AG20443 (cell line): ENCODE data around the gene ZBTB47.

Experiments
- DNase-seq: peaks from one replicate; pipeline ENCODE4 v3.0.0; 2012; ENCODE audit warnings: low spot score, mixed read lengths

ZBTB47 gene

DNA sequence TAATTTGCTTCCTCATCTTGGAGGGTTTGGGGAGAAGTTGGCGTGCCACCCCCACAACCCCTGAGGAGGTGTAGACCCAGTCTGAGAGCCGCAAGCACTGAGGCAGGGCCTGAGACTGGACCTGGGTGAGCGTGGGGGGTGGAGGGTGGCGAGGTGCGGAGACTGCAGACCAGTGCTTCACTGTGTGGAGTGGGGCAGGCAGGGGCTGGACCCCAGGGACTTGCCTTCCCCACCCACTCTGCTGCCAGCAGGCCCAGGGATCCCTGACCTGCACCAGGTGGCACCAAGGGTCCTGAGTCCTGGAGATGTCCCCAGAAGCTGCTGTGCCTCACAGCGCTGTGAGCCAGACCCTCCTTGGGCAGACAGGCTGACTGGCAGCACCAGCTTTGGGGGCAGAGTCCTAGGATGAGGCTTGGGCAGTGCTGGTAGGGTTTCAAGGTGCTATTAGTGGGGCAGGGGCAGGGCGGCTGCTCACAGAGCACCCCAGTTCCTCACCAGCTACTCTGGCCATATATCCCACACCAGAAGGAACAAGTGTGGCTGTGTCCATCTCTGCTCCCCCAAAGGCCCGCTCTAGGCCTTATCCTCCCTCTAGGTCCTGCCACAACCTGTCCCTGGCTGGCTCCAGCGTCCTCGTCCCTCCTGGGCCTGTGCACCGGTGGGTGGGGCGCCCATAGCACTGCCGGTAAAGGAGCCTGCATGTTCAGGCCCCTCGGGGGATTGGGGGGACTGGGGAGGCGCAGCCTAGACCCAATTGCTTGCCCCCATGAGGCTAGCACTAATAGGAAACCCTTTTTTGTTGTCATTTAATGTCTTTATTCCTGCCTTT lies 11.8 kb downstream of the ZBTB47 start:
- DNase-seq: peak; percentile 8

DNA sequence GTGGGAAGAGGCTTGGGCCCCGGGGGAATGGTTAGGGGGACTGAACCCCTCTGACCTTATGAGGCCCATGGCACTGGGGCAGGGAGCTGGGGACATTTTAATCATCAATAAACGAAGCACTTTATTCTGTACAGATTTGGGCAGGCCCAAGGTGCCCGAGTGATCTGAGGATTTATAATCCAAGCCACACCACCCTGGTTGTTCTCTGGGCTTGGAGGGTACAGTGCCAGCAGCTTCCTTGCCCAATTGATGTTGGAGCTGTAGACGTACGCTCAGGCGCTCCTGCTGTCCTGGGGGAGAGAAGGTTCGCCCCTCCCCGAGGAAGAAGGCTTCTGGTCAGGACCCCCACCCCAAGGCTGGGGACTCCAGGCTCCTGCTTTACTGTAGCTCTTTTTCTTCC lies 12.5 kb downstream of the ZBTB47 start:
- peak; percentile 9 for DNase-seq

DNA sequence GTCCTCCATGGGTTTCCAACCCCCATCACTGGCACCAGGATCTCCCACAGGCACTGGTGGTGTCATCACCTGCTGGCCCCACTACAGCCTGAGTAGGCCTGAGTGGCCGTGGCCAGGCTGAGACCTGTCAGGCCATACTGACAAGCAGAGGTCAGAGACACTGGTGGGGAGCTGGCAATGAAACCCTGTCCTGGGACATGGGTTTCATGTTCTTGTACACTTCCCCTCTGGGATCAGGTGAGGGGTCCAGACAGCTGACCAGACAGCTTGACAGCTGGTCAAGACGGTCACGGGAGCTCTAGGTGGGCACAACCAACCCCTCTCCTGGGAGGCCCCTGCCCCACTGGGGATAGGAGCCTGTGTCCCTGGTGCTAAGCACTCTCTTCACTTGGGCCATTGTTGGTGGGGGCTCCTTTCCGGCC lies 13.1 kb downstream of the ZBTB47 start:
- DNase-seq: peak; percentile 11

DNA sequence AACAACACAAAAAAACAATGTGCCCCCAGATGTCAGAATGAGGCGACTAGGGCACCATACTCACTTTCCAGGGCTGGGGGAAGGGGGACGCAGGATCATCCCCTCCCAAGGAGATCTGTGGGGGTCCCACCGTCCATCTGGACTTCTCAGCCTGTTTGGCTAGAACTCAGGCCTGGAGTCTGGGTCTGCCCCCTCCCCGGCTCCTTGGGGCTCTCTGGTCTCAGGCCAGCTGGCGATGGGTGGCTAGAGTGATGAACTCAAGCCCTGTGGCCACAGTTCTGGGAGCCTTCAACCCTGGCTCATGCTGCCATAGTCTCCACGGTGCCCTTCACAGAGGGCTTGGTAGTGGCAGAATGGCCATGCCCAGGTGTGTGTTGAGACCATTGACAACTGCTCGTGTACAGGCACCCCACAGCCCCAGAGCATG lies 13.6 kb downstream of the ZBTB47 start:
- peak; percentile 9 for DNase-seq

DNA sequence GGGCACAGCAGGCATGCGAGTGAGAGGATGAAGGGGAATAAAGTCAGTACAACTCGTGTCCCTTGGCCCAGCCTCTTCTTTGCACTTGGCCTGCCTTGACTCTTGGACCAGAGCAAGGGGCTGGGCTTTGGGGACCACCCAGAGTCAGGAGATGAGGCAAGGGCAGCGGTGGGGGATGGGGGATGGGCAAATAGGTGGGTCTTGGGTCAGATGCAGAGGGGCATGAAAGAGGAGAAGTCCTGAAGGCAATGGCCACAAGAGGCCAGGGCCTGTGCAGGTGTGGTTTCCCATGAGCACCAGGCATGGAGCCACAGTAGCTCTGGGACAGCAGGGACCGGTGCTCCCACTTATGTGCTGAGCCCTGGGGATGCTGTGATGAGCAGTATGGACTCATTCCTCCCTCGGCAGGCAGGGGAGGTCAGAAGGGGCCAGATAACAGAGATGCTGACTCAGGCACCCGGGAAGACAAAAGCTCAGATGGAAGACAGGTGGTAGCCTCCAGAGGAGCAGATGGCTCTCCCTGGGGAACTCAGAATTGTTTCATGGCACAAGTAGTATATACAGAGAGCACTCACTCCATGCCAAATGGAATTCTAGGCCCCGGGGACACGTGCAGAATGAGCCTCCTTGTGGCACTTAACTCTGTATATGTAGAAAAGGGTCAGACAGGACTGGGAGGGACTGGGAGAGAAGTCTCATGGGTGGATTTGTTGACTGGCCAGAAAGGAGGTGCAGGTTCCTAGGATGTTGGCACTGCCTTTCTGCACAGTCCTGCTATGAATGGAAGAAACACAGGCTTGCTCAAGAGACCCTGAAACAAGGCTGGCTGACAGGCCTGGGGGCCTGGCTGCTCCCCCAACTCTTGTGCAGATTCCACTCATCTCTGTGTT lies 14.3 kb downstream of the ZBTB47 start:
- DNase-seq: peak; percentile 11

DNA sequence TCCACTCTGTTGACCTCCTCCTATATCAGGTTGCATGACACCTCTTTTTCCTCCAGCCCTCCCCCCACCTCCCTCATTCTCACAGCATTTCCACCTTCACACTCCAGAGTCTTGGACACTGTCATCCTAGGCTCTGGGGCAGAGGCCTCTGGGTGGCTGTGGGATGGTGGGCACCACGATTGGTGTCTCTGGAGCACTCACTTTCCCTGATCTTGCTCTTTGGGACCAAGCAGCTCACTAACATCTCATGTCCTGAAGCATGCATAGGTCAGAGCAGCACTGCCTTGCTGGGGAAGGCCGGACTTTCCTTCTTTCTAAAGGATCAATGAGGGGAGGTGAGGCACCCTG lies 14.9 kb downstream of the ZBTB47 start:
- peak; percentile 7 for DNase-seq

DNA sequence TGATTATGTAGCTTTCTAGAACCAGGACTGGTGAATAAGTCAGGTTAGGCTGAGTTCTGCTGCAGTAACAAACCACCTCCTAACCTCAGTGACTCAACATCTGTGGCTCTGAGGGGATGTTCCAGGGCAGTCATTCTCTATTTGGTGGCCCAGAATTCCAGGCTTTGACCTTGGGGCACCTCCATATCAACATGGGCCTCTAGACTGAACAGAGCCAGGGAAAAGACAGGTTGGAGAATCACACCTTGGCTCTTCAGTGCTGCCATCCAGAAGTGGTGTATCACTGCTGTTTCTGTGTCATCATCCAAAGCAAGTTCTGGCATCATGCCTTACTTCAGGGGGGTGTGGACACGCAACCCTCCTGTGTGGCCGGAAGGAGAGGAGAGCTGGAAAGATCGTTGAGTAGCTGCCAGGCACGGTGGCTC lies 15.3 kb downstream of the ZBTB47 start:
- DNase-seq: peak; percentile 51

DNA sequence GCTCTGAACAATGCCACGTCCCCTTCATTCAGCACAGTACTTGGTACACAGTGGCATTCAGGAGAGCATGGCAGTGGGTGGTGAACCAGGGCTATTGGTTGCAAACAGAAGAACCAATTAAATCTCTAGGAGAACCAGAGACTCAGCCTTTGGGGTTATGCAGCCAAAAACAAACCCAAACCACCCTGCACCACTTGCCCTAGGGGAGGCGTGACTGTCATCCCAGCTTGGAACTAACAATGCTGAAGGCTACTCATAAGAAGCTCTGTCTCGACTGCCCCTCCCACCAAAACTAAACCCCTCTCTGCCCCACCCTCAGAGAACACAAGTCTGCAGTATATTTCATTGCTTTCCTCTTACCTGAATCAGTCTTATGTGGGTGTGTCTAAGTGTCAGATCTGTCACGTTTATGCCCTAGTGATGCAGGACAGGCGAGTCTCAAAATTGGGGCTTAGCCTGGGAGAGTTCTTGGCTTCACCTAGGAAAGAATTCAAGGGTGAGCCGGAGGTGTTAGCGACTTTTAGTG lies 16.6 kb downstream of the ZBTB47 start:
- DNase-seq: peak; percentile 7

DNA sequence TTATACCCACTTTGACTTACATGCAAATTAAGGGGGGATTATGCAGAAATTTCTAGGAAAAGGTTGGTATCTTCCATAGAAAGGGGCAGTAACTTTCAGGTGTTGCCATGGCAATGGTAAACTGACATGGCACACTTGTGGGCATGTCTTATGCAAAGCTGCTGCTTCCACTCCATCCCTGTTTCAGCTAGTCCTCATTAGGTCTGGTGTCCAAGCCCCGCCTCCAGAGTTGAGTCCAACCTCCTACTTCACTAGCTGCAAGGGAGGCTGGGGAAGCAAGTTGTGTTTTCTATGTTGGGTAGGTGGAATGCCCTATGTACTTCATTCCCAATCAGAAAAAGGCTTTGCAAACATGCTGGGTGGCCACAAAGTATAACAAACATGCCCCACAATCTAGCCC lies 17.2 kb downstream of the ZBTB47 start:
- DNase-seq: no peak

DNA sequence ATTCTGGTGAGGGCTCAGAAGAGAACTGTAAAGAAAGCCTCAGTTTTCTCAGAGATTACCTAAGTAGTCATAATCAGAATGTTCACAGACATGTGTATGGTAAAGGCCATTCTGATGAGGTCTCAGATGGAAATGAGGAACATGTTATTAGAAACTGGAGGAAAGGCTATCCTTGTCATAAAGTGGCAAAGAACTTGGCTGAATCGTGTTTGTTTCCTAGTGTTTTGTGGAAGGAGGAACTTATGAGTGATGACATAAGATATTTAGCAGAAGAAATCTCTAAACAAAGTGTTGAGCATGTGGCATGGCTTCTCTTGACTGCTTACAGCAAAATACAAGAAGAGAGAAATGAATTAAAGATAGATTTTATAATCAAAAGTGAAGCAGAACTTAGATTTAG lies 19.0 kb downstream of the ZBTB47 start:
- DNase-seq: no peak

DNA sequence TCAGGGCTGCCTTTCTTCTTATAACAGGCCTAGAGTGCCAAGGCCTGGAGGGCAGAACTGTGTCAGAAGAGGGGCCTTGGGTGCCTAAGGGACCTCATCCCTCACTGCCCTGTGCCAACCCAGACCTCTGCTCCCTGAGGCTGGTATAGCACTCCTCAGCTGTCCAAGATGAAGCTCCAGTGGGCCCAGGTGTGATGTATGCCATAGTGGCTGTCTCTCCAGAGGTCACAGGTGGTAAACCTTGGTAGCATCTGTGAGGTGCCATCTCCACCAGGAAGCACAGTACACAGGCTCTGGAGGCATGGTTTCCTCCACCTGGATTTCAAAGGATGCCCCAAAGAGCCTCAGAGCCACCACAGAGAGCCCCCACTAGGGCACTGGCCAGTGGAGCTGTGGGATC lies 19.6 kb downstream of the ZBTB47 start:
- no peak for DNase-seq

DNA sequence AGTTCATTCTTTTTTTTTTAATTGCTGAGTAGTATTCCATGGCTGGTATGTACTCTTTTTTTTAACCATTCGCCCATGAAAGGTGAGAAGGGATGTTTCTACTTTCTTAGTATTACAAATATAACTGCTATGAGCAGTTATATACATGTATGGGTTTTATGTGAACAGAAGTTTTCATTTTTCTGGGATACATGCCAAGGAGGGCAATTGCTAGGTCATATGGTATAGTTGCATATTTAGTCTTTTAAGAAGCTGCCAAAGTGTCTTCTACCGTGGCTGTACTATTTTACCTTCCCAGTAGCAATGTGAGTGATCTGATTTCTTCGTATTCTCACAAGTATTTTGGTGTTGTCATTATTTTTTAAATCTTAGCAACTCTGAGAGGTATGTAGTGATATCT lies 20.6 kb downstream of the ZBTB47 start:
- no peak for DNase-seq

DNA sequence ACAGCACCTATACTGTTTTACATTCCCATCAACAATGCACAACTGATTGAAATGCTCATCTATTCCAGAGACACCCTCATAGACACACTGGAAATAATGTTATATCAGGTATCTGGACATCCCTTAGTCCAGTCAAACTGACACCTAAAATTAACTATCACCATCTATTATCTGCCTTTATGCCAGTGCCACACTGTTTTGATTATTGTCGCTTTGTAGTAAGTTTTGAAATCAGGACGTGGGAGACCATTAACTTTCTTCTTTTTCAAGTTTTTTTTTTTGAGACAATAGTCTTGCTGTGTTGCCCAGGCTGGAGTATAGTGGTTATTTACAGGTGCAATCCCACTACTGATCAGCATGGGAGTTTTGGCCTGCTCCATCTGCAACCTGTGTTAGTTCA lies 22.4 kb downstream of the ZBTB47 start:
- no peak for DNase-seq

DNA sequence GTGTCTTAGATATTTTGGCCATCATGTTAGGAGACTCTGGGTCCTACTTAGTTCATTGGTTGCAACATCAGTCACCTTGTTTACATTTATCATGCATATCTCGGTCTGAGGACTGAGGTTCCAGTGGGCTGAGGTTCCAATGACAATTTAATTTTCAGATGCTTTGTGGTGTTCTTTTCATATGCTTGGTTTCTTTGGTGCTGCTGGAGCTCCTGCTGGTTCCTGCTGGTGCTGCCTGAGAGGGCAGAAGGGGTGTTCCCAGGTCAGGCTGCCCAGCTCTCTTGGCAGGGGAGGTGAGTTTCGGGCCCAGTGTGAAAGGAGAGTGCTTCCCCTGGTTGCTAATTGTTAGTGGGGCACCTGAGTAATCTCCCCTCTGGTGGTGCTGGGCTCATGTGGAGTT lies 24.9 kb downstream of the ZBTB47 start:
- DNase-seq: no peak

DNA sequence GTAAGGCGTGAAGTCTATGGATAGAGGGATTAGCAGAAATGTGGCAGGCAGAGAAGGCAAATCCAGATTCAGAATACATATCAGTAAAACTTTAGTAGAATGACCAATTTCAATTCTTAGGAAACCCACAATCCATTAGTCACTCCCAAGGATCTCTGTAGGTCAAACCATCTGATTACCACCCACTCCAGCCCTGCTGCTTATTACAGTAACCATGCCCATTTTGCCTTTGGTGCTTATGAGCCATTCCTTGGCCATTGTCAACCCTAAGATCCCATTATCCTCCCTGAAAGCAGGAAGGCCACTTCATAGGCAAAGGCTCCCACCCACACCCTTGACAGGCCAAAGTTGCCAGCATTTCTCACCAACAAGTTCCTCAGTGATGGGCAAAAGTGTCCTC lies 26.8 kb downstream of the ZBTB47 start:
- DNase-seq: no peak

DNA sequence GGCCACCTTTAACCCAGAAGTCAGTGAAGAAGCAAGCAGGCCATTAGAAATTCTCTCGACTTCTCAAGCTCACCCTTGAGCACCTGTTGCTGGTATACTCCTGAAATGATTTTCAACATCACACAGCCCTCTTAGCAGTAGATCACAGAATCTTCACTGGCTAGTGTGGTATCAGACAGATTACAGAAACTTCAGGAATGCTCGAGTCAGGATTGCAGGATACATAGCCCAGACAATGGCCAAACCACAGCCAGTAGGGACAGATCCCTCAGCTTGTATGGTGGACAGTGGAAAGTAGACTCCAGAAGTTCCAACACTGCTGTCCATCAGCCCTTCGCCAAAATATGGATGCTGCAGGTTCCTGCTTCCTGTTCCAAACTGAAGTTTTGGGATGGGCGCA lies 27.3 kb downstream of the ZBTB47 start:
- no peak for DNase-seq

DNA sequence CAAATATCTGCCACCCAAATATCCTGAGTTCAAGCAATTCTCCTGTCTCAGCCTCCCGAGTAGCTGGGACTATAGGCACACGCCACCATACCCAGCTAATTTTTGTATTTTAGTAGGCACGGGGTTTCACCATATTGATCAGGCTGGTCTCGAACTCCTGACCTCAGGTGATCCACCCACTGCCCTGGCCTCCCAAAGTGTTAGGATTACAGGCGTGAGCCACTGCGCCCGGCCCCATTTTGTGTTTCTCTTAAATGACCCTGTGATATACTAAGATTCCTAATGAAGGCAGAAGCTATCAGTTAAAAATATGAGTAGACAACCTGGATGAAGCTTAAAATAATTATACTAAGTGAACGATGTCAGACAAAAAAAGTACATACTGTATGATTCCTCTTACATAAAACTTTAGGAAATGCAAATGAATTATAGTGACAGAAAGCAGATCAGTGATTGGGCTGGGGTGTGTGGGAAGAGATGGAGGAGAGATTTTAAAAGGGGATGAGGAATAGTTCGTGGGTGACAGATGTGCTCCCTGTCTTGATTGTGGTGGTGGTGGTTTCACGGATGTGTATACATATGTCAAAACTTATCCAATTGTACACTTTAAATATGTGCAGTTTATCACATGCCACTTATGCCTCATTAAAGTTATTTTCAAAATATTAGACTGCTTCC lies 28.0 kb downstream of the ZBTB47 start:
- DNase-seq: no peak

DNA sequence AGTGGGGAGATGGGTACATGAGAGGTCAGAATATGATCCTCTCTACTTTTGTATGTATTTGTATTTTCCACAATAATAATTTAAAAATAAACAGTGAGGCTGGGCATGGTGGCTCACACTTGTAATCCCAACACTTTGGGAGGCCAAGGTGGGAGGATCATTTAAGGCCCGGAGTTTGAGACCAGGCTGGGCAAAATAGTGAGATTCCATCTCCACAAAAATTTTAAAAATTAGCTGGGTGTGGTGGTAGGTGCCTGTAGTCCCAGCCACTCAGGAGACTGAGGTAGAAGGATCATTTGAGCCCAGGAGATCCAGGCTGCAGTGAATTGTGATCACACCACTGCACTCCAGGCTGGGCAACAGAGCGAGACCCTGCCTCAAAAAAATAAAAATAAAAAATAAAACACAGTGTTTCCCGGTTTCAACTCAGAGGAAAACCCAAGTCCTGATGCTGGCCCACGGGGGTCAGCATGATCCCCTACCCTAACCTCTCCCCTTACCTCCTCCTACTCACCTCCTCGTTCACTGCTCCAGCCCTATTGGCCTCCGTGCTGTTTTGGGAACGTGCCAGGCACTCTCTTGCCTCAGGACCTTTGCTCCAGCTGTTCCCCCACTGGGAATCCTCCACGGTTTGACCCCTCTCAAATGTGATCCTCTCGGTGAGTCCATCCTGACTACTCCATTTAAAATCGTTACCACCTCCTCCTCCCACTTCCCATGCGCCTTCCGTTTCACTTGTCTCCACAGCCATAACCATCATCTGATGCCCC lies 29.0 kb downstream of the ZBTB47 start:
- no peak for DNase-seq

DNA sequence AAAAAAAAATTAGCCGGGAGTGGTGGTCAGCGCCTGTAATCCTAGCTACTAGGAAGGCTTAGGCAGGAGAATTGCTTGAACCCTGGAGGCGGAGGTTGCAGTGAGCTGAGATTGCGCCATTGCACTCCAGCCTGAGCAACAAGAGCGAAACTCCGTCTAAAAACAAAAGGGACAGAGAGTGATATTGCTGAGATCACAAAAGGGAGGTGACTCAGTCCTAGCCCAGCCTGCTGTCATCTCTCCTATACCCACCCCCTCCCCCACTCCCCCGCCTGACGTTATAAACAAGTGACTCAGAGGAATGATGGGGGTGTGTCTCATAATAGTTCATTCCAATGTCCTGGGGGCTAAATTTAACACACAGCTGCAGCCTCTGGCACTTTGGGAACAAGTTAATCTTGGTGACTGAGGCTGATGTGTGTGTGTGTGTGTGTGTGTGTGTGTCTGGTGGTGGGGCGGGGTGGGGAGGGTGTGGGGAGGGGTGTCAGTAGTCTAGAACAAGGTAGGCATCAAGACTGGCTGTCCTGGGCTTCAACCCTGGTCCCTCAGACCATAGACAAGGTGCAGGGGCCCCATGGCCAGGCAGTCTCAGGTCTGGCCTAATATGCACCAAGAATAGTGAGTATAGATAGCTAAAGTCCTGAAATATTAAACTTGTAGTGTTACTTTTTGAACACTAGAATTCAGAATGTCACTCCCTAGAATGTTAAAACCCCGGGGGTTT lies 30.5 kb downstream of the ZBTB47 start:
- peak; percentile 97 for DNase-seq

DNA sequence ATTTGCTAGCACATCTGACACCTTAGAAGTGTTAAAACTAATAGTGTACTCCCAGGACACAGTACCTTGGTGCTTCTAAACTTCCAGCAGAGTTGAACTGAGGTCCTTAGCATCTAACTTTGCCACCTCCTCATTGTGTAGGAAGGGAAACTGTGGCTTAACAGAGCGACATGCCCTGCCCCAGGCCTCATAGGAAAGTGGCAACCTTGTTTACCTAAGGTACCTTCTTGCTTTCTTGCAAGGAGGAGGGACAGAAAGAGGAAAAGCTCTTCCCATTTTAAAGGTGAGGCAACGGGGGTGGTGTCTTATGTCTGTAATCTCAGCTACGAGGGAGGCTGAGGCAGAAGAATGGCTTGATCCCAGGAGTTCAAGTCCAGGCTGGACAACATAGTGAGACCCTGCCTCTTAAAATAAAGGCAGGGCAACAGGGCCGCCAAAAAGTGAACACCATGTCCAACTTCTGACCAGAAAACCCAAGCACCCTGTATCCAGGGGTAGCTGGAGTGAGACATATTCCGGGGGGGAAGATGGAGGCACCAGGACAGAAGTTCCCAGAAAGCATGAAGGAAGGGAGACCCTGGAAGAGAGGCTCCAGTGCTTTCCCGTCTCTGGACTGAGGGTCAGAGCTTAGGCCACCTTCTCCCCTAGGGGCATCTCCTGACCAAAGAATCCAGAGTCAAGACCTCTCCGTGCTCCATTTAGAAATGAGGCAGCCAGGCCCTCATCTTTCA lies 31.3 kb downstream of the ZBTB47 start:
- no peak for DNase-seq
